BLaER1 treated with 17β-estradiol and CSF1 and Interleukin-3, amounts not matched to agents 10 nM and 100 nM (cell line): ENCODE measurements around the gene PCGF3.

ENCODE experiments used
- H3K27ac ChIP-seq, 11 experiments: shearing (Covaris generic); formaldehyde crosslinking; 2 replicates each; pipeline ENCODE4 v1.8.1; 2022
- H3K27me3 ChIP-seq, 11 experiments: shearing (Covaris generic); formaldehyde crosslinking; 2 replicates each; pipeline ENCODE4 v1.8.1; 2022
- H3K36me3 ChIP-seq, 11 experiments: shearing (Covaris generic); formaldehyde crosslinking; 2 replicates each; pipeline ENCODE4 v1.8.1; 2022
- H3K4me1 ChIP-seq, 10 experiments: shearing (Covaris generic); formaldehyde crosslinking; 2 replicates each; pipeline ENCODE4 v1.8.1; 2022
- H3K4me2 ChIP-seq, 11 experiments: shearing (Covaris generic); formaldehyde crosslinking; 2 replicates each; pipeline ENCODE4 v1.8.1; 2022
- H3K4me3 ChIP-seq, 10 experiments: shearing (Covaris generic); formaldehyde crosslinking; 2 replicates each; pipeline ENCODE4 v1.8.1; 2022
- H3K9ac ChIP-seq, 11 experiments: shearing (Covaris generic); formaldehyde crosslinking; 2 replicates each; pipeline ENCODE4 v1.8.1; 2022
- H3K9me3 ChIP-seq, 11 experiments: shearing (Covaris generic); formaldehyde crosslinking; replicated peaks in 1 of 11; 2 replicates each; pipeline ENCODE4 v1.8.1; 2022
- H4K20me1 ChIP-seq, 11 experiments: shearing (Covaris generic); formaldehyde crosslinking; 2 replicates each; pipeline ENCODE4 v1.8.1; 2022
- Cebpa-rat ChIP-seq, 11 experiments: shearing (Covaris generic); IDR thresholded peaks; 2 replicates each; pipeline ENCODE4 v1.8.1; 2022

PCGF3 gene

DNA sequence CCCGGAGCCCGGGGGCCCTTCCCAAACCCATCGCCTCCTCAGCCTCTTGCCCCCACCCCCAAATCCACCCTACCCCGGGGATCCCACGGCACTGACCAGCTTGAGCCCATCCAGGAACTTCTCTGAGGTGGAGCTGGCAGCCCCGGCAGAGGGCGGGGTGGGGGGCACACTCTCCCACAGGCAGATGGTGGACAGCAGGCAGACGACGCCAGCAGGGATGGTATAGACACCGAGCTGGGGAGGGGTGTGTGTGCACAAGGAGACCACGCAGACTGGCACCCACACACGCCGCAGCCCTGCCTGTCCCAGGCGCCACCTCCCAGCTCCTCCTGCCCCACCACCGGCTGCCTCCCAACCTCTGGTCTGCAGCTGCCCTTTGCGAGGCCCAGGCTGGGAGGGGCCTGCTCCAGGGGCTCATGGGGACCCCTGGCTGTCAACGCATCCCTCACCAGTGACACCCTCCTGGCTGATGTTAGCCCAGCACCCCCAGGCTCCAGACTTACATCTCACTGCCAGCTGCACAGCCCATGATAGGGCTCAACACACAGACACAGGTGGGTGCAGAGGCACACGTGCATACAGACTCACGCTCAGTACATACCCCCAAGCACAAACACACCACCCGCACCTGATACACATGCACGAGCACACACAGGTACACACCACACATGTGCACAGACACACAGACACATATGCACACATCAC is 20.9 kb upstream of the PCGF3 start:
- no peaks in the 10 kb centered on the region for H3K9me3 ChIP-seq
- no peaks in the 10 kb centered on the region for H3K36me3 ChIP-seq
- H3K9ac ChIP-seq = no peak overlapping the region
- no peak for TF ChIP-seq Cebpa-rat (IDR thresholded peaks at IDR 0.05)
- no peak overlapping the region for H3K4me3 ChIP-seq
- peaks cover 0 to 13% (median 0%) of the 10 kb centered on the region in 11 experiments; a peak in 7 of 22 replicates for H3K27me3 ChIP-seq
- no peaks in the 10 kb centered on the region for H4K20me1 ChIP-seq
- no peak overlapping the region for H3K27ac ChIP-seq
- H3K4me1 ChIP-seq = peaks cover 35 to 87% (median 59%) of the 10 kb centered on the region in 10 experiments
- H3K4me2 ChIP-seq = peak overlapping the region in 1 of 11 experiments; percentile 74; a peak in 1 of 22 replicates

DNA sequence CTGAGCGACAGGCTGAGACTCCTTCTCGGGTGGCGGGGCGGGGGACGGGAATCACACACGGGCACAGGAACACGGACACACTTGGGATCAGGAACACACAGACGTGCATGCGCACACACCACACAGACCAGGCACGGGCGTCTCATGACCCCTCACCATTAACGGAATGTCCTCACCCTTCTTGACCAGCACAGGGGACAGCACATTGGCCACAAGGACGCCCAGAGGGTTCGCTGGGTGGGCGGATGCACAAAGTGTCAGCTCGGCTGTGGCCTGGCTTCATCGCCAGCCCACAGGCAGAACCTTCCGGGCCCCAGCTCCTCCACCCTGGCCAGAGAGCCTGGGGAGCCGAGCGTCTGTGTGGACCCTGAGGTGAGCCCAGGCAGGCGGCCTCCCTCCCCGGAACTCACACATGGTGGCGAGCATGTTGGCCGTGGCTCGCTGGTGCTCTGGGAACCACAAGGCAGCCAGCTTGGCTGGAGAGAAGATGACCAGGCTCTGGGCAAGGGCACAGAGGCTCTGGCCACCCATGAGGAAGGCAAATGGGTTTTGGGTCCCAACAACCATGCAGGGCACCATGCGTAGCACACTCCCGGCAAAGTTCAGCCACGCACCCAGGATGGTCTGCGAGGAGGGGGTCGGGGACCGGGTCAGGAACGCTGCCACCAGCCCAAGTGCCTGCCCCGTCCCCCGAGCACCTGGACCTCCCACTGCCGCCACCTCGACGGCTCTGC is 19.8 kb upstream of the PCGF3 start:
- no peaks in the 10 kb centered on the region for H4K20me1 ChIP-seq
- peak overlapping the region in 1 of 11 experiments; percentile 75; a peak in 2 of 22 replicates for H3K27ac ChIP-seq
- TF ChIP-seq Cebpa-rat (IDR thresholded peaks at IDR 0.05) = no peak
- H3K4me2 ChIP-seq = peak overlapping the region in 3 of 11 experiments; percentile 88 to 91 (median 90); a peak in 6 of 22 replicates
- peaks cover 0 to 13% (median 0%) of the 10 kb centered on the region in 11 experiments; a peak in 7 of 22 replicates for H3K27me3 ChIP-seq
- H3K4me1 ChIP-seq = peaks cover 30 to 86% (median 53%) of the 10 kb centered on the region in 10 experiments
- H3K9me3 ChIP-seq = no peaks in the 10 kb centered on the region
- no peaks in the 10 kb centered on the region for H3K36me3 ChIP-seq
- no peak overlapping the region for H3K4me3 ChIP-seq
- H3K9ac ChIP-seq = no peak overlapping the region

GRCh38 chr4:686413-687040 is 19.1 kb upstream of the PCGF3 start:
- H3K27me3 ChIP-seq = peaks cover 0 to 13% (median 0%) of the 10 kb centered on the region in 11 experiments; a peak in 7 of 22 replicates
- no peak overlapping the region for H3K4me3 ChIP-seq

GRCh38 chr4:687048-687970 is 18.3 kb upstream of the PCGF3 start:
- Histone ChIP-seq H3K4me2 (peak overlapping the region in 6 of 11 experiments; percentile 19 to 91 (median 82); a peak in 10 of 22 replicates), H3K36me3 (no peaks in the 10 kb centered on the region), H4K20me1 (no peaks in the 10 kb centered on the region), H3K27me3 (peaks cover 0 to 13% (median 0%) of the 10 kb centered on the region in 11 experiments; a peak in 7 of 22 replicates), H3K4me1 (peaks cover 26 to 76% (median 49%) of the 10 kb centered on the region in 10 experiments), H3K4me3 (peak overlapping the region in 2 of 10 experiments; percentile 3 to 17; a peak in 2 of 20 replicates), H3K27ac (peak overlapping the region in 6 of 11 experiments; percentile 21 to 77 (median 64); a peak in 11 of 22 replicates), H3K9ac (peak overlapping the region in 4 of 11 experiments; percentile 38 to 67 (median 52); a peak in 7 of 22 replicates), H3K9me3 (no peaks in the 10 kb centered on the region)
- no peak for TF ChIP-seq Cebpa-rat (IDR thresholded peaks at IDR 0.05)

More at GRCh38 chr4:686413-687040, 19.1 kb upstream of the PCGF3 start:
- TF ChIP-seq Cebpa-rat (IDR thresholded peaks at IDR 0.05) = no peak
- H3K9ac ChIP-seq = no peak overlapping the region
- peak overlapping the region in 5 of 11 experiments; percentile 62 to 91 (median 88); a peak in 9 of 22 replicates for H3K4me2 ChIP-seq
- H3K9me3 ChIP-seq = no peaks in the 10 kb centered on the region
- peak overlapping the region in 4 of 11 experiments; percentile 54 to 77 (median 76); a peak in 8 of 22 replicates for H3K27ac ChIP-seq
- H3K36me3 ChIP-seq = no peaks in the 10 kb centered on the region
- peaks cover 26 to 81% (median 48%) of the 10 kb centered on the region in 10 experiments for H3K4me1 ChIP-seq
- no peaks in the 10 kb centered on the region for H4K20me1 ChIP-seq

DNA sequence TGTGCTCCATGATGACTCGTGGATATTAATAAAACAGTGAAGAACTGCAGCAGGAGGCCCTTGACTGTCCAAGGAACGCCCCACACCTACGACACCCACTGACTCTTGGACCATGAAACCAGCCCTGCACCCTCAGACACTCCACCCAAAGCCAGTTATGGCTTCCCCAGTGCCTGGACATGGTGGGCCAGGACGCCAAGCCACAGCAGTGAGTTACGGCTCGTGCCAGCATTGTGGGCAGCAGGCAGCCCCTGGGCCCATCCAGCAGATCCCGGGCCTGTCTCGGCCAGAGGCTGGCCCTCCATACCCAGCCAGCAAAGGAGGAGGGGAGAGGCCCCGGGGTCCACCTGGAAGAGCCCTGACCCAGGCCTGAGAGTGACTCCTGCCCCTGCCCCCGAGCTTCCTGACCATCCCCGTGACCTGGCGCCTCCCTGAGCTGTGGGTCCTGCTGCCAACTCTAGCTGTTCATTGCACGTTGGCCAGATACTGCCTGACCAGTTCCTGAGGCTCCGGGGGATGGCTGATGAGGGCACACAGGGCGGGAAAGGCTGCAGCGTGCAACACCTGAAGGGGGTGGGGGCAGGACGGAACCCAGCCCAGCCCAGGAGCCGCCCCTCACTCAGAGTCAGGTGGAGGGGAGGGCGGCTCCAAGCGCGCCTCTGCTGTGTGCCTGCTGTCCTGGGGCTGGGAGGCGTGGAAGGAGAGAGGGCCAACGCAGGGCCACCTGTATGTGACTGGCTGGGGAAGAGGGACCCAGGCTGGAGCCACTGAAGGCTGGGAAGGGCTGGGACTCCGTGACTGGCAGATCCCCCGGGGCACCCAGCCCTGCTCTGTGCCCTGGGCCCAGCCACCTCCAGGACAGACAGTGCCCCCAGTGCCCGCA is 17.4 kb upstream of the PCGF3 start:
- Histone ChIP-seq H3K27me3 (peaks cover 0 to 13% (median 0%) of the 10 kb centered on the region in 11 experiments; a peak in 7 of 22 replicates), H3K4me2 (peak overlapping the region in 7 of 11 experiments; percentile 19 to 91 (median 77); a peak in 10 of 22 replicates), H3K4me1 (peaks cover 27 to 73% (median 48%) of the 10 kb centered on the region in 10 experiments), H3K27ac (peak overlapping the region in 6 of 11 experiments; percentile 21 to 77 (median 64); a peak in 10 of 22 replicates), H4K20me1 (no peaks in the 10 kb centered on the region), H3K4me3 (peak overlapping the region in 2 of 10 experiments; percentile 17 to 31; a peak in 4 of 20 replicates), H3K9ac (peak overlapping the region in 3 of 11 experiments; percentile 58 to 67 (median 58); a peak in 5 of 22 replicates), H3K9me3 (no peaks in the 10 kb centered on the region), H3K36me3 (no peaks in the 10 kb centered on the region)
- no peak for TF ChIP-seq Cebpa-rat (IDR thresholded peaks at IDR 0.05)

GRCh38 chr4:688854-689681 is 16.6 kb upstream of the PCGF3 start, which contains the start of gene SLC49A3:
Gene SLC49A3, minus strand, starts transcription at chr4:689151. Its CDS starts 24 bp downstream, at chr4:689127.
- Histone ChIP-seq H3K4me2 (peak within 1 kb of the TSS in 9 of 11 experiments; percentile 1 to 91 (median 62); a peak in 15 of 22 replicates), H3K27ac (peak within 1 kb of the TSS in 4 of 11 experiments; percentile 22 to 77 (median 76); a peak in 8 of 22 replicates), H3K27me3 (peaks cover 0 to 13% (median 0%) of the 10 kb centered on the region in 11 experiments; a peak in 7 of 22 replicates), H3K4me3 (peak within 1 kb of the TSS in 2 of 10 experiments; percentile 17 to 31; a peak in 4 of 20 replicates), H3K9ac (peak within 1 kb of the TSS in 3 of 11 experiments; percentile 58 to 67 (median 58); a peak in 5 of 22 replicates), H3K4me1 (peaks cover 20 to 67% (median 40%) of the 10 kb centered on the region in 10 experiments; a peak in 17 of 20 replicates), H3K36me3 (no peaks in the 10 kb centered on the region), H3K9me3 (no peaks in the 10 kb centered on the region), H4K20me1 (no peaks in the 10 kb centered on the region)
- TF ChIP-seq Cebpa-rat (IDR thresholded peaks at IDR 0.05) = no peak
